ENCODE data around the gene INSRR. TPM values are rescaled to one million over a fixed set of nuclear protein-coding genes. Genes with fewer than 3 reads are reported as not detected.

The INSRR gene
- total RNA-seq, 1 experiment from 2014 or later, result not detected

DNA sequence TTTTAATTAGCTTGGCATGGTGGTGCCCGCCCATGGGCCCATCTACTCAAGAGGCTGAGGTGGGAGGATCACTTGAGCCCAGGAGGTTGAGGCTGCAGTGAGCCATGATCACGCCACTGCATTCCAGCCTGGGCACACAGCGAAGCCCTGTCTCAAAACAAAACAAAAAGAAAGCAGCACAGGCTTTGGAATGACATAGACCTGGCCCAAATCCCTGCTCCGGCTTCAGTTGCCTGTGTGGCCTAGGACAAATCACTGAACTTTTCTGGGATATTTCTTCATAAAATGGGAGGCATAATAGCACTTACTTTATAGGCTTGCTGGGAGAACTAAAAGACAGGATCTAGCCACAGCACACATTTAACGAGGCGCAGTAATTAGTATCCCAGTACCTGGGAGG, 37.0 kb upstream of the INSRR start:
- Histone ChIP-seq H3K4me2 (peak overlapping the region; percentile 77), H3K27me3 (ENCODE audit: insufficient read depth, low read depth) (peaks cover 8% of the 10 kb centered on the region; the same call in 1 of the 2 replicates), H3K4me3 (no peak overlapping the region), H3K27ac (peak overlapping the region; percentile 92; the same call in 1 of the 2 replicates), H4K20me1 (ENCODE audit: insufficient read depth) (no peaks in the 10 kb centered on the region), H3F3A (ENCODE audit: insufficient read depth, low read depth) (peaks cover 28% of the 10 kb centered on the region), H3K36me3 (ENCODE audit: low read depth) (no peaks in the 10 kb centered on the region), H3K79me2 (ENCODE audit: low read depth) (no peaks in the 10 kb centered on the region), H3K9me2 (ENCODE audit: insufficient read depth) (no peaks in the 10 kb centered on the region), H2AFZ (no peak overlapping the region), H3K9me3 (ENCODE audit: insufficient read depth, low read depth) (no peaks in the 10 kb centered on the region), H3K4me1 (replicated peaks; ENCODE audit: insufficient read depth) (peaks cover 39% of the 10 kb centered on the region)
- DNase-seq, result no peak
- POLR2A ChIA-PET (ENCODE audit: unreplicated experiment), result interaction anchor here (0.6 to 1.0 kb wide), 2 partner anchors 167 to 201 kb away, joined by 3 to 5 read pairs; partner anchors contain the start of genes ISG20L2 and METTL25B
- TF ChIP-seq, protein P1, sequence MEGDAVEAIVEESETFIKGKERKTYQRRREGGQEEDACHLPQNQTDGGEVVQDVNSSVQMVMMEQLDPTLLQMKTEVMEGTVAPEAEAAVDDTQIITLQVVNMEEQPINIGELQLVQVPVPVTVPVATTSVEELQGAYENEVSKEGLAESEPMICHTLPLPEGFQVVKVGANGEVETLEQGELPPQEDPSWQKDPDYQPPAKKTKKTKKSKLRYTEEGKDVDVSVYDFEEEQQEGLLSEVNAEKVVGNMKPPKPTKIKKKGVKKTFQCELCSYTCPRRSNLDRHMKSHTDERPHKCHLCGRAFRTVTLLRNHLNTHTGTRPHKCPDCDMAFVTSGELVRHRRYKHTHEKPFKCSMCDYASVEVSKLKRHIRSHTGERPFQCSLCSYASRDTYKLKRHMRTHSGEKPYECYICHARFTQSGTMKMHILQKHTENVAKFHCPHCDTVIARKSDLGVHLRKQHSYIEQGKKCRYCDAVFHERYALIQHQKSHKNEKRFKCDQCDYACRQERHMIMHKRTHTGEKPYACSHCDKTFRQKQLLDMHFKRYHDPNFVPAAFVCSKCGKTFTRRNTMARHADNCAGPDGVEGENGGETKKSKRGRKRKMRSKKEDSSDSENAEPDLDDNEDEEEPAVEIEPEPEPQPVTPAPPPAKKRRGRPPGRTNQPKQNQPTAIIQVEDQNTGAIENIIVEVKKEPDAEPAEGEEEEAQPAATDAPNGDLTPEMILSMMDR (conservative IDR thresholded peaks at IDR 0.05), result no peak
- TF ChIP-seq EZH2 (IDR thresholded peaks at IDR 0.05; ENCODE audit: low read depth), result no peak
- BruUV-seq (replicated peaks), result no TSS peak
- intact Hi-C loops (cut with micrococcal nuclease; ENCODE audit: unreplicated experiment), result loop anchor here (10.0 kb wide), 1 partner anchor 179 kb away; no protein-coding TSS in a partner anchor
- CTCF ChIA-PET, result interaction anchor here (0.6 to 0.9 kb wide), 2 partner anchors 32 to 37 kb away, joined by 3 to 7 read pairs; partner anchors contain the start of gene INSRR

DNA sequence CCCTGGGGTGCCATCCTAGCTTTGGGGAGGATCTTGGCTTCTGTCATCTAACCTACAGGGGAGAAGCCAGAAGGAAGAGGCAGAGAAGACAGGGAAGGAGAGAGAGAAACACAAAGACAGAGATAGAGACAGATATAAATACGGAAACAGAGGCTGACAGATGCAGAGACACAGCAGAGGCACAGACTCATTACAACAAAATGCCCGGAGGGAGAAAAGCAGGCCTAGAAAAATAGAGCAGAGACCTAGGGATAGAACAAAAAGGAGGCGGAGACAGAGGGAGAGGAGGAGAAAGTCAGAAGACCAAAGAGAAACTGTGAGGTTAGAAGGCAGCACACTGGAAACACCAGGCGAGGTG, 36.5 kb upstream of the INSRR start:
- BruUV-seq (replicated peaks), result no TSS peak
- H3K4me1 ChIP-seq (replicated peaks; ENCODE audit: insufficient read depth), result peaks cover 39% of the 10 kb centered on the region
- no peak overlapping the region for H3K4me2 ChIP-seq
- no peak overlapping the region for H3K4me3 ChIP-seq
- H2AFZ ChIP-seq, result no peak overlapping the region
- H3K27me3 ChIP-seq (ENCODE audit: insufficient read depth, low read depth), result peaks cover 8% of the 10 kb centered on the region; the same call in 1 of the 2 replicates
- H3K27ac ChIP-seq, result no peak overlapping the region
- intact Hi-C loops (cut with micrococcal nuclease; ENCODE audit: unreplicated experiment), result loop anchor here (10.0 kb wide), 1 partner anchor 179 kb away; no protein-coding TSS in a partner anchor
- no peaks in the 10 kb centered on the region for H4K20me1 ChIP-seq (ENCODE audit: insufficient read depth)
- peak in 1 of 2 experiments; percentile 29 for DNase-seq
- no peaks in the 10 kb centered on the region for H3K9me2 ChIP-seq (ENCODE audit: insufficient read depth)
- ChIA-PET POLR2A (ENCODE audit: unreplicated experiment) (no interaction called here), CTCF (interaction anchor here (0.6 kb wide), 1 partner anchor 36 kb away, joined by 7 read pairs; the partner anchor contains the start of gene INSRR)
- no peaks in the 10 kb centered on the region for H3K36me3 ChIP-seq (ENCODE audit: low read depth)
- H3F3A ChIP-seq (ENCODE audit: insufficient read depth, low read depth), result peaks cover 28% of the 10 kb centered on the region
- TF ChIP-seq EZH2 (IDR thresholded peaks at IDR 0.05; ENCODE audit: low read depth), result no peak
- TF ChIP-seq, protein P1 (conservative IDR thresholded peaks at IDR 0.05), result no peak
- no peaks in the 10 kb centered on the region for H3K9me3 ChIP-seq (ENCODE audit: insufficient read depth, low read depth)
- no peaks in the 10 kb centered on the region for H3K79me2 ChIP-seq (ENCODE audit: low read depth)

DNA sequence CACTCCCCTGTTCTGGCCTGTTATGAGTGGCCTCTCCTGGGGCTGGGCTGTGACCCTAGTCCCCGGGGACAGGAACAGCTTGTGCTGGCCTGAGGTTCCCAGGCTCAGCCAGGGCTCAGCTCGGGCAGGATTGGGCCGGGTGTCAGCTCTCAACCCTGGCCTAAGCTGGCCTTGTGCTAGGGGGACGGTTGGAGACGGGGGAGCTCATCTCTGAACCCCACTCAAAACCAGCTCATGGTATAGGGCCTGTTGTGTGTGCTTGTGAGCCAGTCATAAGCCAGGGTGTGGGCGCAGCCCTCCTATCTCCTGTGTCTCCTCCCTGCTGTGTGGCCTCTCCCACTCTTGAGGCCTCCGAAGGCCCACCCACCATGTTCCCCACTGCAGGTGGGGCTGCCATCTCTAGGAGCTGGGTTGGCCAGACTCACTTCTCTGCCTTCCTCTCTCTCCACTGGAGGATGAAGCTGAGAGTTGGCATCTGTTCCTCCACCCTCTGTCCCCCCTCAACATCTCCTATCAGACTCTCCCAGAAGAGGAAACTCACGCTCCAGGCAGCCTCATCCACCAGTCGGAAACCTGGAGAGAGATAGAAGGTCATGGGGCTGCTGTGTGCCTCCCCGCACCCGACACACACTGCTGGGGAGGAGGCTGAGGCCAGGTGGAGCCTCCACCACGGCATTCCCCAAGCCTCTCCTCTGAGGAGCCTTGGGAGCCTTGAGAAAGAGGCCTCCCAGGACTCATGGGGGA, 36.0 kb upstream of the INSRR start:
- no TSS peak for BruUV-seq (replicated peaks)
- H4K20me1 ChIP-seq (ENCODE audit: insufficient read depth), result no peaks in the 10 kb centered on the region
- intact Hi-C loops (cut with micrococcal nuclease; ENCODE audit: unreplicated experiment), result loop anchor here (5.0 to 10.0 kb wide), 2 partner anchors 180 to 262 kb away; no protein-coding TSS in a partner anchor
- ChIA-PET POLR2A (ENCODE audit: unreplicated experiment) (interaction anchor here (0.6 kb wide), 1 partner anchor 154 kb away, joined by 5 read pairs; the partner anchor contains the start of gene MRPL24), CTCF (interaction anchor here (0.6 kb wide), 1 partner anchor 36 kb away, joined by 7 read pairs; the partner anchor contains the start of gene INSRR)
- H3K27ac ChIP-seq, result no peak overlapping the region
- H3K9me3 ChIP-seq (ENCODE audit: insufficient read depth, low read depth), result no peaks in the 10 kb centered on the region
- H3F3A ChIP-seq (ENCODE audit: insufficient read depth, low read depth), result peaks cover 28% of the 10 kb centered on the region
- DNase-seq, result no peak
- no peak overlapping the region for H3K4me3 ChIP-seq
- H3K4me2 ChIP-seq, result no peak overlapping the region
- H3K79me2 ChIP-seq (ENCODE audit: low read depth), result no peaks in the 10 kb centered on the region
- peaks cover 39% of the 10 kb centered on the region for H3K4me1 ChIP-seq (replicated peaks; ENCODE audit: insufficient read depth)
- no peak for TF ChIP-seq EZH2 (IDR thresholded peaks at IDR 0.05; ENCODE audit: low read depth)
- TF ChIP-seq, protein P1 (conservative IDR thresholded peaks at IDR 0.05), result no peak
- H3K9me2 ChIP-seq (ENCODE audit: insufficient read depth), result no peaks in the 10 kb centered on the region
- no peak overlapping the region for H2AFZ ChIP-seq
- peaks cover 8% of the 10 kb centered on the region; the same call in 1 of the 2 replicates for H3K27me3 ChIP-seq (ENCODE audit: insufficient read depth, low read depth)
- no peaks in the 10 kb centered on the region for H3K36me3 ChIP-seq (ENCODE audit: low read depth)

Measured in PC-9 (cell line).